Mucosa of descending colon (tissue), 3 donors: ENCODE results near the gene GPRC5C. TPM values are rescaled to one million over a fixed set of nuclear protein-coding genes. Genes with fewer than 3 reads are reported as not detected.

ENCODE experiments used
- ATAC-seq: fragments of 200-7000 bp; cut with Tn5 transposase; one replicate; pipeline ENCODE4 v1.9.1; 2020; ENCODE audit warnings: mild to moderate bottlenecking, moderate library complexity
- DNase-seq, 3 donors: peaks; one replicate each; pipeline ENCODE4 v3.0.0-alpha.2; 2020
- H3K36me3 ChIP-seq: fragments of 200-600 bp; one replicate; pipeline ENCODE4 v1.8.0; 2021; ENCODE audit warnings: low read depth, mild to moderate bottlenecking
- H3K4me1 ChIP-seq: fragments of 200-600 bp; one replicate; pipeline ENCODE4 v1.8.0; 2021; ENCODE audit warnings: low read depth, mild to moderate bottlenecking
- H3K4me3 ChIP-seq: fragments of 200-600 bp; one replicate; pipeline ENCODE4 v1.8.0; 2021; ENCODE audit warnings: mild to moderate bottlenecking
- H3K9me3 ChIP-seq: fragments of 200-600 bp; one replicate; pipeline ENCODE4 v1.8.0; 2021; ENCODE audit warnings: mild to moderate bottlenecking
- CTCF ChIP-seq: fragments of 200-600 bp; IDR thresholded peaks from one replicate; pipeline ENCODE4 v1.8.0; 2022; ENCODE audit warnings: antibody characterized with exemption, mild to moderate bottlenecking
- intact Hi-C, 2 donors: fragments of 100-400 bp; cut with DNase I in 1 of 2; cut with micrococcal nuclease in 1 of 2; formaldehyde crosslinking; loops; one replicate each; pipeline versions ENCODE4 v1.11.0 to v1.11.1; 2022; cut with DNase I, micrococcal nuclease
- total RNA-seq, 3 donors: library from RNA; stranded (reverse); fragmentation: NEBNext Ultra II Directional in 2 of 3; extraction: Animal tissue kit (Norgen Biotek cat#: 25700) in 2 of 3; gene quantifications; one replicate each; pipeline versions ENCODE4 v1.2.1 to v1.2.4, GENCODE V29; 2021 to 2023
- donor health status: DM: no; HTN: no; CAD: no; lungs with moderate emphysema.
- donor health status: DM: no; HTN: no; CAD: no.
- donor health status: DM: no; HTN: yes; CAD: no.

The GPRC5C gene
- total RNA-seq, 3 donors from 2014 or later, result 62.2 to 172 (median 139) TPM

- no peak for TF ChIP-seq CTCF
- Histone ChIP-seq H3K36me3 (no peaks in the 10 kb centered on the region), H3K4me1 (peaks cover 4% of the 10 kb centered on the region), H3K4me3 (no peak overlapping the region), H3K9me3 (no peaks in the 10 kb centered on the region)
- intact Hi-C loops, result no loop called here
- DNase-seq (no peak), ATAC-seq (no peak)
Measured at GRCh38 chr17:74465378-74466110, 33.7 kb downstream of the GPRC5C start.

GRCh38 chr17:74466111-74466827 is 34.4 kb downstream of the GPRC5C start, which contains the start of gene CD300A:
Gene CD300A, plus strand, starts transcription at chr17:74466634. Its CDS starts 70 bp downstream, at chr17:74466704.
- TF ChIP-seq CTCF, result no peak
- DNase-seq (peak in 2 of 3 donors; percentile 55 to 79), ATAC-seq (peak; percentile 36)
- H3K4me1 ChIP-seq, result peaks cover 4% of the 10 kb centered on the region
- no peaks in the 10 kb centered on the region for H3K36me3 ChIP-seq
- no peaks in the 10 kb centered on the region for H3K9me3 ChIP-seq
- H3K4me3 ChIP-seq, result no peak within 1 kb of the TSS
- intact Hi-C loops, result no loop called here

GRCh38 chr17:74466828-74467184 is 34.9 kb downstream of the GPRC5C start:
- H3K9me3 ChIP-seq, result no peaks in the 10 kb centered on the region
- intact Hi-C loops, result no loop called here
- peaks cover 4% of the 10 kb centered on the region for H3K4me1 ChIP-seq
- peak; percentile 21 for ATAC-seq
- H3K36me3 ChIP-seq, result no peaks in the 10 kb centered on the region
- TF ChIP-seq CTCF, result no peak
- H3K4me3 ChIP-seq, result no peak overlapping the region
- DNase-seq, result no peak

- ATAC-seq, result peak; percentile 19
- intact Hi-C loops, result no loop called here
Measured at GRCh38 chr17:74467221-74467951, 35.5 kb downstream of the GPRC5C start.

More at GRCh38 chr17:74467221-74467951, 35.5 kb downstream of the GPRC5C start:
- no peak for TF ChIP-seq CTCF
- H3K36me3 ChIP-seq, result no peaks in the 10 kb centered on the region
- no peak overlapping the region for H3K4me3 ChIP-seq
- H3K9me3 ChIP-seq, result no peaks in the 10 kb centered on the region
- H3K4me1 ChIP-seq, result peaks cover 4% of the 10 kb centered on the region
- DNase-seq, result peak in 1 of 3 donors; percentile 32
